HG03460 (cell line): Measurements from ENCODE around the gene SLC66A3.
"Not testable (repeated sequence)": the region's sequence is repeated elsewhere in the genome, so short reads cannot be mapped to it uniquely, and the experiment has no call there.

Experiments used
- ATAC-seq: cut with Tn5 transposase; IDR thresholded peaks from one replicate; pipeline ENCODE4 v1.9.1; 2021; ENCODE audit not compliant: unreplicated experiment

SLC66A3 gene

DNA sequence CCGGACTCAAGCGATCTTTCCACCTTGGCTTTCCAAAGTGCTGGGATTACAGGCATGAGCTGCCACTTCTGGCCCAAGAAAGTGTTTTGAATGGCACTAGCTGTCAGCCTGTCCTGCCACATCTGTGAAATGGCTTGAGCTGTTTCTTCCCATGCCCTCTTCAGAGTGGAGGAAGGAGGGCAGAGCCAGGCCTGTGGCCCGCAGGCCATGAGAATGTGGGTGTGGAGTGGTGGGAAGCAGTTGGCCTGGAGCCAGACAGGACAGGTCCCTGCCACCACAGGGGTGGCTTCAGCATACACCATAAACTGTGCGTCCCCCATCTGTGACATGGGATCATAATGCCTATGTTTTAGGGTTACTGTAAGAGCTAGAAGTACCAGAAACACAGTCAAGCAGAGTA, 6.5 kb downstream of the SLC66A3 start:
- ATAC-seq: no peak

GRCh38 chr2:11163439-11164317, 8.4 kb downstream of the SLC66A3 start:
- ATAC-seq: no peak

DNA sequence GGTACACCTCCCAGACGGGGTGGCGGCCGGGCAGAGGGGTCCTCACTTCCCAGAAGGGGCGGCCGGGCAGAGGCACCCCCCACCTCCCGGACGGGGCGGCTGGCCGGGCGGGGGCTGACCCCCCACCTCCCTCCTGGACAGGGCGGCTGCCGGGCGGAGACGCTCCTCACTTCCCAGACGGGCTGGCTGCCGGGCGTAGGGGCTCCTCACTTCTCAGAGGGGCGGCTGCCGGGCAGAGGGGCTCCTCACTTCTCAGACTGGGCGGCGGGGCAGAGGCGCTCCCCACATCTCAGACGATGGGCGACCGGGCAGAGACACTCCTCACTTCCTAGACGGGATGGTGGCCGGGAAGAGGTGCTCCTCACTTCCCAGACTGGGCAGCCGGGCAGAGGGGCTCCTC, 9.8 kb downstream of the SLC66A3 start:
- not testable (repeated sequence) for ATAC-seq

GRCh38 chr2:11166476-11166875, 11.2 kb downstream of the SLC66A3 start:
- ATAC-seq: no peak

- ATAC-seq: no peak
Measured at GRCh38 chr2:11168488-11168887, 13.2 kb downstream of the SLC66A3 start.

DNA sequence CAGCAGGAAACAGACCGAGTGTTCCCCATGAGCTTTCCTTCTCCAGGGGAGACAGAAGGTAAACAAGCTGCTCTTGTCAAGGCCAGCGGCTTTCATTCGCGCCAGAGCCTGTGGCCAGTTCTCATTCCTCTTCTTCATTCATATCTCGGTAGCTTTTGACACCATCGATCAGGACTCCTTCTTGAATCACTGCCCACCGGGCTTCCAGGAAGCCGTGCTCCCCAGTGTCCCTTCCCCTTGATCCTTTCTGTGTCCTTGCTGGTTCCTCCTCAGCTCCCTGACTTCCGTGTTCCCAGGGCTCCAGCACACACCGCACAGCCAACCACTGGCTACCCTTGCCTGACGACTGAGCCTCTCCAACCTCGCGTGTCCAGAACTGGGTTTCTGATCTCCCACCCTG, 14.1 kb downstream of the SLC66A3 start:
- no peak for ATAC-seq

- no peak for ATAC-seq
Measured at GRCh38 chr2:11174222-11174621, 19.0 kb downstream of the SLC66A3 start.

- no peak for ATAC-seq
Measured at GRCh38 chr2:11175293-11175795, 20.1 kb downstream of the SLC66A3 start.

DNA sequence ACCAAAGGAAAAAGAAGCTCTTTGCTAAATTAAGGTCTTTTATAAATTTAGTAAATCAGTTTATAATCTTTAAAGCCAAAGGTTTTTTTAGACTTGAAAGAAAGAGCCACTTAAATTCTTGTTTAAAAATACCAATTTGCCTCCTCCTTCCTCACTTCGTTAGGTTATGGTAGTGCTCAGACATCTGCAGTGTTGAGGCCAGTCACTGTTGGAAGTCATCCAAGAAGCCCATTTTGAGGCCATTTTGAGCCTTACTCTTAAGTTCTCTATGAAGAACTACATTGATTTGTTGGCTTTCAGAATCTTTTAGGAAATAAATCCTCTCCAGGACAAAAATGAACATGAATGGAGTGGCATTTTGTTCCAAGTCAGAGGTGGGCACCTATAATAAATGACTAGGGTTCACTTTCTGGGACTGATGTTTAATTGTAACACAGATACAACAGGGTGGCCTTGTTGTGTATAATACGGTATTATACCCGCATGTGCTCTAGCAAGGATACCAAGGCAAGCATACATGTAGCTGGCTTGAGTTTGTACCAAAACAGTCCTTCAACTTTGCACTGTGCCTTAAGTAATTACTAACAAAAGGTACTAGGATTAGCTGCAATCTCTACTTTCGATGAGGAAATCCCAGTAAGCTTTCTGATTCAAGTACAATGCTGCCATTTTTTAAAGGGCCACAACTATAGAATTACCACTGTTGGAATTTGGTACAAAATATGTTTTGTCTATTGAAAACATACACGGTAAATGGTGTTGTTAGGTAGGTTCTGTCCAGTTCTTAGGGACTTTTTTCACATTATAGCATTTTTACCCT, 22.8 kb downstream of the SLC66A3 start:
- ATAC-seq: no peak

- no peak for ATAC-seq
Measured at GRCh38 chr2:11179196-11179595, 23.9 kb downstream of the SLC66A3 start.

DNA sequence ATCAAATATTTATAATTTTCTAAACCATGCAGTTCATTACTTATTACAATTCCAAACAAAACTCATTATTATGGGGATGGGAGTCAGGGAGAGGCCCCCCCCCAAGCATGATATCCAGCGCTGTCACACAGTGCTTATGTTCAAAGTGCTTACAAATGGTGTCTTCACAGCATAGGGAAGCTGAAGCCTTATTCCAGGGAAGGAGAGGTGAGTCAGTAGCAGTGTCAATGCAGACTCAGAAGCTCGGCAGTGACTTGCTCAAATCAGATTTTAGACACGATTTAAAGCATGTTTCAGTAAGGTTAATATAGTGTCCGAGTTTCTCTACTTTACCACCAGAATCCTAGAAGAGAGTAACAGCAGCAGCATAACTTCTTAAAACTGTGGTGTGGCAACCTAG, 24.6 kb downstream of the SLC66A3 start:
- no peak for ATAC-seq

- no peak for ATAC-seq
Measured at GRCh38 chr2:11180653-11181052, 25.4 kb downstream of the SLC66A3 start.

GRCh38 chr2:11182951-11183350, 27.7 kb downstream of the SLC66A3 start:
- ATAC-seq: no peak

- ATAC-seq: no peak
Measured at GRCh38 chr2:11186145-11186544, 30.9 kb downstream of the SLC66A3 start.

DNA sequence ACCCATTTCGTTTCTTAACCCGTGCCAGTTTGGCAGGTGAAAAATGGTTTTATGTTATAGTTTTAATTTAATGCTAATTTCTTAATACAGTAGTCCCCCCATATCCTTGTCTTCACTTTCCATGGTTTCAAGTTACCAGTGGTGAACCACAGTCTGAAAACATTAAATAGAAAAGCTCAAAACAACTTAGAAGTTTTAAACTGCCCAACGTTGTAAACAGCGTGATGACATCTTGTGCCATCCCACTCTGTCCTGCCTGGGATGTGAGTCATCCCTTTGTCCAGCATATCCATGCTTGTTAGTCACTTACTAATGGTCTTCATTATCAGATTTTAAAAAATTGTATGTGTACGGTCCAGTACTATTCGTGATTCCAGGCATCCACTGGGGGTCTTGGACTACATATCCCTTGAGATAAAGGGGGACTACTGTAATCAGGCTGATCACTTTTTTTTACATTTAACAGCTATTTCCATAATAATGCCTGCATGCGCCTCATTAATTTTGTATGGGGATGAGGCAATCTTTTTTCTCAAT, 31.9 kb downstream of the SLC66A3 start:
- ATAC-seq: no peak

DNA sequence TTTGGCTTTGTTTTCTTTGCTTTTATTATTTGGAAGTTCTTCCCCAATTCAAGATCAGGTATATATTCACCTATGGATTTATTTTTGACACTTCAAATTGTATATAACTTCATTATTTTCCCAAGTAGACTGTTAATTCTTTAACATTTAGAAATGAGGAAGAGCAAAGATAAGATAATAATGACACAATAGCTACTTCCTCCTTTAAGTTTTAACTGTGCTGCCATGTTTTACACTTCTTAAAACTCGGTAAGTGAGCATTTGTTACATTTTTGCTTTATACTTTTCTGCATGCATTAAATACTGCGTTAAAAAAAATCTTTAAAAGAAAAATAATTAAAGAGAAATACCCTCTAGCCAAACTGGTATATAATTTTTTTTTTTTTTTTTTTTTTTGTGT, 32.5 kb downstream of the SLC66A3 start:
- ATAC-seq: no peak

- ATAC-seq: no peak
Measured at GRCh38 chr2:11196246-11196645, 41.0 kb downstream of the SLC66A3 start.

GRCh38 chr2:11200651-11201050, 45.4 kb downstream of the SLC66A3 start:
- ATAC-seq: no peak

GRCh38 chr2:11201969-11202368, 46.7 kb downstream of the SLC66A3 start:
- no peak for ATAC-seq

- ATAC-seq: no peak
Measured at GRCh38 chr2:11203480-11203879, 48.2 kb downstream of the SLC66A3 start.

DNA sequence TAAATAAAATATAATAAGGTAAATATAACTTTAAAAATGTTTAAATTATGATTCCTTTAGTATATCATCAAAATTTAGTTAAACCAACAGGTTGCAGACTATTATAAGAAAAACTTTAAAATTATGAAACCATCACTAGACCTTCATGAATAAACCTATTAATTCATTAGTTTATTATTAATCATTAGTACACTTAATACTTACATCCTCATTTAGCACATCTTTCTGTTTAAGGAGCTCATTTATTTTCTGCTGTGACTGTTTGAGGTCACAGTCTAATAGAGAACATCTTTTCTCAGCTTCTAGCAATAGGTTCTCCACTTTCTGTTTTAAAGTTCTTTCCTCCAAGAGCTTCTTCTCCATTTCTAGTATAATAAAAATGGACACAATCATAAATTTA, 52.8 kb downstream of the SLC66A3 start:
- ATAC-seq: no peak

DNA sequence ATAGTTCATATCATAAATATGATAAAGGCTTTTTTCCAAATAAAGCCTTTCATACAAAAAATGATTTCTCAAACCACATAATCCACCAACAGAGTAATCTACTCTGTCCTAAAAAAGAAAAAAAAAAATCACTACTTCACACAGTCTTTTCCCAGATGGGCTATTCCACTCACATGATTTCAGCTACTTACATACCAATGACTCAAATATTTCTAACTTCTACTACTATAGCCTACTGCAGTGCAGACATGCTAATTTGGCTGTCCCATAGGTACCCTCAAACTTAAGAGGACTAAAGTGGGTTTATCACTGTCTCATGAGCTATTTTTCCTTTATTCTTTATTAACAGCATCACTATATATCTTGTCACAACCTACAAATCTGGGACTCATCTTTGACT, 57.4 kb downstream of the SLC66A3 start:
- ATAC-seq: no peak
